Vagina (tissue), 2 donors: ENCODE measurements around the gene PHTF2. TPM values are rescaled to one million over a fixed set of nuclear protein-coding genes. Genes with fewer than 3 reads are reported as not detected.

Source experiments
- DNase-seq, 2 donors: peaks; one replicate each; pipeline ENCODE4 v3.0.0-alpha.2; 2017; ENCODE audit errors: extremely low spot score in 2 of 2
- H3K27ac ChIP-seq: fragments of 200-600 bp; sonication (generic); one replicate; pipeline ENCODE4 v1.5.1; 2019
- H3K27me3 ChIP-seq: fragments of 200-600 bp; sonication (generic); one replicate; pipeline ENCODE4 v1.5.1; 2019
- H3K36me3 ChIP-seq, 2 donors: fragments of 200-600 bp; sonication (generic); one replicate each; pipeline ENCODE4 v1.5.1; 2017 to 2019
- H3K4me1 ChIP-seq: fragments of 200-600 bp; sonication (generic); one replicate; pipeline ENCODE4 v1.5.1; 2019
- H3K4me3 ChIP-seq, 2 donors: fragments of 200-600 bp; sonication (generic); 1 replicate in 1 of 2; 2 replicates in 1 of 2; pipeline ENCODE4 v1.5.1; 2016 to 2019
- H3K9me3 ChIP-seq: fragments of 200-600 bp; sonication (generic); one replicate; pipeline ENCODE4 v1.5.1; 2019
- POLR2A ChIP-seq, 2 donors: fragments of 450-650 bp; IDR thresholded peaks; one replicate each; pipeline ENCODE4 v1.6.1; 2017; ENCODE audit warnings: antibody characterized with exemption in 2 of 2, mild to moderate bottlenecking in 2 of 2, moderate library complexity in 2 of 2
- POLR2AphosphoS5 ChIP-seq, 2 donors: sonication (generic); formaldehyde crosslinking; IDR thresholded peaks; one replicate each; pipeline ENCODE4 v1.9.0; 2017; ENCODE audit warnings: antibody characterized with exemption in 2 of 2, mild to moderate bottlenecking in 2 of 2, low read depth in 1 of 2; ENCODE audit not compliant: insufficient read depth in 1 of 2
- intact Hi-C: fragments of 100-400 bp; cut with DNase I; formaldehyde crosslinking; loops from one replicate; pipeline ENCODE4 v1.15.1; 2023
- total RNA-seq: library from RNA; depleted of rRNA; stranded (reverse); fragments of >200 nt; gene quantifications from one replicate; pipeline ENCODE4 v1.2.3, GENCODE V29; 2016
- TF ChIP-seq, protein P1 (sequence below), 3 experiments: fragments of 450-650 bp in 2 of 3; fragments of 200-600 bp in 1 of 3; sonication (generic) in 1 of 3; IDR thresholded peaks; one replicate each; pipeline ENCODE4 v1.5.1; 2017 to 2019; ENCODE audit warnings: antibody characterized with exemption in 3 of 3, mild to moderate bottlenecking in 2 of 3, moderate library complexity in 2 of 3

The PHTF2 gene
- total RNA-seq, 1 donor from 2014 or later: 12.0 TPM

DNA sequence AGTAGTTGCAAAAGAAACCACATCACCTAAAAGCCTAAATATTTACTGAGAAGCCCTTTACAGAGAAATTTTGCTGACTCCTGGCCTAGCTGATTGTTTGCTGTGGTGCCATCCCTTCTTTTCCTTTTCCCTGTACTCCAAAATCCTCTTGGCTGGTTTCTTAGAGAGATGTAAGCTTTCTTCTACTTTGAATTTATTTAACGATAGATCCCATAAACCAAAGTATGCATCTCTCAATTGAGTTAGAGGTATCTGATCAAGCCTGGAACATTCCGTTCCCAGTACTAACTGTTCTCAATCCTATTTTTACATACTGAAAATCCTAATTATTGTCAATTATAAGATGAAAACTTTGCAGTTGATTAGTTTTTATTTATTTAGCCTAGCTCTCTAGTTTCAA is 6.6 kb upstream of the PHTF2 start:
- TF ChIP-seq, protein P1, sequence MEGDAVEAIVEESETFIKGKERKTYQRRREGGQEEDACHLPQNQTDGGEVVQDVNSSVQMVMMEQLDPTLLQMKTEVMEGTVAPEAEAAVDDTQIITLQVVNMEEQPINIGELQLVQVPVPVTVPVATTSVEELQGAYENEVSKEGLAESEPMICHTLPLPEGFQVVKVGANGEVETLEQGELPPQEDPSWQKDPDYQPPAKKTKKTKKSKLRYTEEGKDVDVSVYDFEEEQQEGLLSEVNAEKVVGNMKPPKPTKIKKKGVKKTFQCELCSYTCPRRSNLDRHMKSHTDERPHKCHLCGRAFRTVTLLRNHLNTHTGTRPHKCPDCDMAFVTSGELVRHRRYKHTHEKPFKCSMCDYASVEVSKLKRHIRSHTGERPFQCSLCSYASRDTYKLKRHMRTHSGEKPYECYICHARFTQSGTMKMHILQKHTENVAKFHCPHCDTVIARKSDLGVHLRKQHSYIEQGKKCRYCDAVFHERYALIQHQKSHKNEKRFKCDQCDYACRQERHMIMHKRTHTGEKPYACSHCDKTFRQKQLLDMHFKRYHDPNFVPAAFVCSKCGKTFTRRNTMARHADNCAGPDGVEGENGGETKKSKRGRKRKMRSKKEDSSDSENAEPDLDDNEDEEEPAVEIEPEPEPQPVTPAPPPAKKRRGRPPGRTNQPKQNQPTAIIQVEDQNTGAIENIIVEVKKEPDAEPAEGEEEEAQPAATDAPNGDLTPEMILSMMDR (IDR thresholded peaks at IDR 0.05): no peak
- no peak for TF ChIP-seq POLR2A (IDR thresholded peaks at IDR 0.05)
- TF ChIP-seq POLR2AphosphoS5 (IDR thresholded peaks at IDR 0.05; ENCODE audit: insufficient read depth in 1 of 2, low read depth in 1 of 2): no peak
- Histone ChIP-seq H3K9me3 (no peaks in the 10 kb centered on the region), H3K36me3 (no peaks in the 10 kb centered on the region), H3K27ac (peak overlapping the region; percentile 3), H3K27me3 (no peaks in the 10 kb centered on the region), H3K4me1 (peaks cover 23% of the 10 kb centered on the region), H3K4me3 (no peak overlapping the region)
- DNase-seq: no peak
- intact Hi-C loops: no loop called here

DNA sequence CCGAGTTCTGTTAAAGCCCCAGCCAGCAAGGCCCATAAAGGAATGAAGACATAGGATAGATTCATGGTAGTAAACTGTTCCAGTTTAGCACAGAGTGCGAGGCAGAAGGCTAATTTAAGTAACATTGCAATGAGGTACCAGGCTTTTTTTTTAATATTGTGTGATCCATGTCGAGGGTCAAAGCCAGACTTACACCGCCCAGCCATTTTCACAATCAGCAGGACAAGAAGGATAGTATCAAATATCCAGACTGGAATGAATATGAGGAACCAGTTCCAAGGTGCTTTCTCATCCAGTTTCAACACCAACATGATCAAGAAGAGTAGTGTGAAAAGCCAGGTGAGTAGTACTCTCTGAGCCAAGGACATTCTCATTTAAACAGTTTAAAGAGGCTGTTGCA is 4.6 kb upstream of the PHTF2 start:
- H3K4me1 ChIP-seq: peaks cover 31% of the 10 kb centered on the region
- DNase-seq: no peak
- H3K27ac ChIP-seq: no peak overlapping the region
- H3K4me3 ChIP-seq: no peak overlapping the region
- TF ChIP-seq POLR2A (IDR thresholded peaks at IDR 0.05) (no peak), POLR2AphosphoS5 (IDR thresholded peaks at IDR 0.05; ENCODE audit: insufficient read depth in 1 of 2, low read depth in 1 of 2) (no peak)
- TF ChIP-seq, protein P1 (IDR thresholded peaks at IDR 0.05): no peak
- intact Hi-C loops: no loop called here
- H3K27me3 ChIP-seq: no peaks in the 10 kb centered on the region
- H3K36me3 ChIP-seq: no peaks in the 10 kb centered on the region
- no peaks in the 10 kb centered on the region for H3K9me3 ChIP-seq

GRCh38 chr7:77796109-77796508 is 2.5 kb upstream of the PHTF2 start:
- Histone ChIP-seq H3K36me3 (no peaks in the 10 kb centered on the region), H3K27me3 (no peaks in the 10 kb centered on the region), H3K27ac (no peak overlapping the region), H3K9me3 (no peaks in the 10 kb centered on the region), H3K4me1 (peaks cover 43% of the 10 kb centered on the region), H3K4me3 (no peak overlapping the region)
- no peak for DNase-seq
- TF ChIP-seq POLR2A (IDR thresholded peaks at IDR 0.05) (no peak), POLR2AphosphoS5 (IDR thresholded peaks at IDR 0.05; ENCODE audit: insufficient read depth in 1 of 2, low read depth in 1 of 2) (no peak)
- TF ChIP-seq, protein P1 (IDR thresholded peaks at IDR 0.05): no peak
- intact Hi-C loops: loop anchor here (5.0 kb wide), 1 partner anchor 226 kb away; no protein-coding TSS in a partner anchor

DNA sequence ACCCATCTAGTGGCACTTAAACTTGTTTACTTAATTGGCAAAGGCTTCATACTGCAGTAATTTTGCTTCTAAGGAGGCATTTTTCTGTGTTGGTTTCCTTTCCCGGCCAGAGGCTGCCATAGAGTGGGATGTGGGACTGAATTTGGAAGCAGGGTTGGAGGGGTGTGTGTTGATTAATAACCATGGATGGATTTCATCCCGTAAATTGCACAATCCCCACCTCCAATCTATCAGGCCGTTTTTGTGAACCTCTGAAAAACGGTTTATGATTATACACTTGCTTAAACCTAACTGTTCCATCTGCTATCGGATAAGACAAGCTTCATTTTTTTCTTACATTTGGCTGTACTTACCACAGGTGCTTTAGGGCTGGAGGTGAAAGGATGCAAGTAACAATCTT is 1.6 kb upstream of the PHTF2 start:
- no peaks in the 10 kb centered on the region for H3K27me3 ChIP-seq
- H3K9me3 ChIP-seq: no peaks in the 10 kb centered on the region
- H3K36me3 ChIP-seq: no peaks in the 10 kb centered on the region
- H3K4me1 ChIP-seq: peaks cover 37% of the 10 kb centered on the region
- H3K4me3 ChIP-seq: peak overlapping the region; percentile 81 to 93
- TF ChIP-seq POLR2AphosphoS5 (IDR thresholded peaks at IDR 0.05; ENCODE audit: insufficient read depth in 1 of 2, low read depth in 1 of 2) (no peak), POLR2A (IDR thresholded peaks at IDR 0.05) (no peak)
- TF ChIP-seq, protein P1 (IDR thresholded peaks at IDR 0.05): no peak
- DNase-seq: no peak
- H3K27ac ChIP-seq: peak overlapping the region; percentile 80
- intact Hi-C loops: loop anchor here (5.0 kb wide), 1 partner anchor 225 kb away; no protein-coding TSS in a partner anchor

- Histone ChIP-seq H3K9me3 (no peaks in the 10 kb centered on the region), H3K27ac (peak overlapping the region; percentile 80), H3K4me1 (peaks cover 35% of the 10 kb centered on the region), H3K36me3 (no peaks in the 10 kb centered on the region), H3K4me3 (peak overlapping the region; percentile 81 to 93), H3K27me3 (no peaks in the 10 kb centered on the region)
- intact Hi-C loops: loop anchor here (5.0 kb wide), 1 partner anchor 224 kb away; no protein-coding TSS in a partner anchor
- TF ChIP-seq POLR2A (IDR thresholded peaks at IDR 0.05): no peak
- TF ChIP-seq, protein P1 (IDR thresholded peaks at IDR 0.05): no peak
- no peak for TF ChIP-seq POLR2AphosphoS5 (IDR thresholded peaks at IDR 0.05; ENCODE audit: insufficient read depth in 1 of 2, low read depth in 1 of 2)
- no peak for DNase-seq
These were observed 709 bp upstream of the PHTF2 start for GRCh38 chr7:77797734-77798393.
